Left forelimb (tissue), 1 donor: ENCODE results near the gene THAP9.
A peak's percentile ranks its signal among the peaks of the same experiment; 100 is the strongest.
"Not testable (repeated sequence)": the region's sequence is repeated elsewhere in the genome, so short reads cannot be mapped to it uniquely, and the experiment has no call there.

Experiments
- DNase-seq: peaks from one replicate; pipeline ENCODE4 v3.0.0-alpha.2; 2018; ENCODE audit warnings: low spot score

Gene THAP9

DNA sequence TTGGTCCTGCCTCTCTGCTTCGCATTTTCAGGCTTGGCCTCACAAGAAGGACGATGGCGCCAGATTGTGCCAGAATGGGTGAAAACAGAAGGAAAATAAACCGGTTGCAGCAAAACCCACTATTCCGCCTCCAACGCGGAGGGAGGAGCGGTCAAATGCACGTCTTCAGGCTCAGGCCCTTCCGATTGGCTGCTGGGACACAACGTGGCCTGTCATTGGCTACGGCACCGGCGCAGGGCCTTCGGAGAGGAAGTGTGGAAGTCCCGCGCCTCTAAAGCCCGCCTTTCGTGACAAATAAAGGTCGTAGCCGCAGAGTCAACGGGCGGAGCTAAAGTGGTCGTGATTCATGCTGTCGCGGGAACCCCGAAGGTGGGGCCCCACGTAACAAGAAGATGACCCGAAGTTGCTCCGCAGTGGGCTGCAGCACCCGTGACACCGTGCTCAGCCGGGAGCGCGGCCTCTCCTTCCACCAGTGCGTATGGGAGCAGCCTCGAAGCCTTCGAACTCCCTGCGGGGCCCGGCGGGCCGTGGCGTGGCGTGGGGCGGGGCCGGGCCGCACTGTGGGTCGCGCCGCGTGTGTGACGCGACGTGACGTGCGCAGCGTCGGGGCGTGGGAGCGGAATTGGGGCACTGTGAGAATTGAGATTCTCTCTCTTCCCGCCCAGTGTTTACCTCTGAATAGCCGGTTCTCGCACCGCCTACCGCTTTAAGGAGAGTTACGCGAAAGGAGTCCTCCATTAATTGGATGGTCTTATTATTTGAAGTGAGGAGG is at the start of gene THAP9:
Gene THAP9 (plus strand): TSS at position 325 of the 772 bp plus-strand sequence. CDS start 68 bp downstream, at position 393.
- peak; percentile 98 for DNase-seq

- no peak for DNase-seq
These were observed 49.2 kb upstream of the THAP9 start for GRCh38 chr4:82851318-82851717.

GRCh38 chr4:82851885-82852750 is 48.4 kb upstream of the THAP9 start:
- no peak for DNase-seq

DNA sequence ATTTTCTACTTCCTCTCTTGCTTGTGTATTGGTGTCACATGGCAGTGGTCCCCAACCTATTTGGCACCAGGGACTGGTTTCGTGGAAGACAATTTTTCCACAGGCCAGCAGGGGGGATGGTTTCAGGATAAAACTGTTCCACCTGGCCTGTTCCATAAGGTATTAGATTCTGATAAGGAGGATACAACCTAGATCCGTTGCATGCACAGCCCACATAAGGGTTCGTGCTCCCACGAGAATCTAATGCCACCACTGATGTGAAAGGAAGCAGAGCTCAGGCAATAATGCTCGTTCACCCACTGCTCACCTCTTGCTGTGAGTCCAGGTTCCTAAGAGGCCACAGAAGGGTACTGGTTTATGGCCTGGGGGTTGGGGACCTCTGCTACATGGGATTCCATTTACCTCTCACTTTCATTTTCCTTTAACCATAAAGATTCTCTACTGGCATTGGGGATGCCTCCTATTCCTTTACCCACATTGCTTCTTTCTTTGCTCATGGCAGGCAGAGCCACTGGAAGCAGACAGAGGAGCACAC is 47.7 kb upstream of the THAP9 start:
- no peak for DNase-seq

DNA sequence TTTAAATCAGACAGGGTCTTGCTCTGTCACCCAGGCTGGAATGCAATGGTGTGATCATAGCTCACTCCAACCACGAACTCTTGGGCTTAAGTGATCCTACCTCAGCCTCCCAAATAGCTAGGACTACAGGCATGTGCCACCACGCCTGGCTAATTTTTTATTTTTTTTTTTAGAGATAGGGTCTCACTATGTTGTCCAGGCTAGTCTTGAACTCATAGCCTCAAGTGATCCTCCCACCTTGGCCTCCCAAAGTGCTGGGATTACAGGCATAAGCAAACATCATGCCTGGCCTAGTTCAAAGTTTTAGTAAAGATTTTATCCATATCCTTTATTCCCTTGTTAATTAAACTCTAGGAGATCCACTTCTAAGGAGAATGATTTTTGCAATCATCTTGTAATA is 40.0 kb upstream of the THAP9 start:
- DNase-seq = not testable (repeated sequence)

DNA sequence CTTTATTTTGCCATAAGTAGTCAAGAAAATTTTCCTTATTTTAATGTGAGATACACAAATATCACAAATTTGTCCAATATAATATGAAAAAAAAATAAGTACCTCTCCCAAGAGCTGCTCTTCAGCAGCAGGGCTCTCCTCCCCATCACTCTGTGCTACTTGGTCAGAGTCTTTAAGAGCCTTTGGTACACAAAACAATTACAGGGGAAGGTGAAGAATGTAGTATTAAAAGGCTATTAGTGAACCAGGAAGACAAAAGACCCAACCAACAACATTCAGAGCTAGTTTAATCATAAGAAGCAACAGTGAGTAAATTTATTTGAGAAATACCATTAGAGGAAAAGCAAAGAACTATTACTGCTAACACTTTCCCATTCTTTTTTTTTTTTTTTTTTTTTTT is 39.0 kb upstream of the THAP9 start:
- DNase-seq = no peak

GRCh38 chr4:82864336-82864979 is 36.1 kb upstream of the THAP9 start:
- no peak for DNase-seq

DNA sequence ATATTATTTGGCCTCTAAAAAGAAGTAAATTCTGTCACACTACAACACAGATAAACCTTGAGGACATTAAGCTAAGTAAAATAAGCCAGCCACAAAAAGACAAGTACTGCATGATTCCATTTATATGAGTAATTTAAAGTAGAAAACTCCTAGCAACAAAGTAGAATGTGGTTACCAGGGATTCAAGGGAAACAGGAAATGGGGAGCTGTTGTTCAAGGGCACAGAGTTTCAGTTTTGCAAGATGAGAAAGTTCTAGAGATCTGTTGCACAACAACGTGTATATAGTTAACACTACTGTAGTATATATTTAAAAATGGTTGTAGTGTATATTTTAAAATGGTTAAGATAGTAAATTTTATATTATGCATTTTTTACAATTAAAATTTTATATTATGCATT is 34.9 kb upstream of the THAP9 start:
- DNase-seq = no peak

- DNase-seq = not testable (repeated sequence)
These were observed 34.5 kb upstream of the THAP9 start for GRCh38 chr4:82866033-82866432.

- no peak for DNase-seq
These were observed 33.7 kb upstream of the THAP9 start for GRCh38 chr4:82866706-82867385.

DNA sequence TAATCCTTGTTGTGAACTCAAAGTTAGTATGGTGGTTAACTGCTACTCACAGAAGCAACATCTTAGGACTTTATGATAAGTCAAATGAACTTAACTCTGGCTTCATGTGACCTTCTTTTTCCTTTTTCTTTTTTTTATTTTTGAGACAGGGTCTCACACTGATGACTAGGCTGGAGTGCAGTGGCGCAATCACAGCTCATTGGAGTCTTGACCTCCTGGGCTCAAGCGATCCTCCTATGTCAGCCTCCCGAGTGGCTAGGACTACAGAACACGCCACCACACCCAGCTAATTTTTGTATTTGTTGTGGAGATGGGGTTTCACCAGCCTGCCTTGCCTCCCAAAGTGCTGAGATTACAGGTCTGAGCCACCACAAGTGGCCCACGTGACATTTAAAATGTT is 32.0 kb upstream of the THAP9 start:
- no peak for DNase-seq

DNA sequence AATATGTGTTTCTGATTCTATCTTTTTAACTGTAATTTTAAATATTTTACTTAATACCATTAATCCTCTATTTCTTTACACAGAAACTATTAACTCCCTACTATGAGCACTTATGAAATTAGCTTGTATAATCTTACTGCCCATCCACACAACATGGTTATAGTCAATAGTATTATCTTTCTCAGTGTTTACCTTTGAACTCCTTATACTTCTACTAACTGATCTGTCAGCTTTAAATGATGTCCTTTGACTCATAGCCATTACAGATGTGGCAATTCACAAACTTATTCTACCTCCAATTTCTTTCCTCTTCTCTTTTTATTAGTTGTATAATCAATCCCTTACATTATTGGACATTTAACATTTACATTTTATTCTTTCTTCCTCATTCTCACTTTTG is 15.1 kb upstream of the THAP9 start:
- DNase-seq = no peak

GRCh38 chr4:82886147-82886942 is 14.2 kb upstream of the THAP9 start:
- DNase-seq = no peak

GRCh38 chr4:82889287-82889686 is 11.2 kb upstream of the THAP9 start:
- no peak for DNase-seq

GRCh38 chr4:82890528-82890900 is 10.0 kb upstream of the THAP9 start:
- no peak for DNase-seq

DNA sequence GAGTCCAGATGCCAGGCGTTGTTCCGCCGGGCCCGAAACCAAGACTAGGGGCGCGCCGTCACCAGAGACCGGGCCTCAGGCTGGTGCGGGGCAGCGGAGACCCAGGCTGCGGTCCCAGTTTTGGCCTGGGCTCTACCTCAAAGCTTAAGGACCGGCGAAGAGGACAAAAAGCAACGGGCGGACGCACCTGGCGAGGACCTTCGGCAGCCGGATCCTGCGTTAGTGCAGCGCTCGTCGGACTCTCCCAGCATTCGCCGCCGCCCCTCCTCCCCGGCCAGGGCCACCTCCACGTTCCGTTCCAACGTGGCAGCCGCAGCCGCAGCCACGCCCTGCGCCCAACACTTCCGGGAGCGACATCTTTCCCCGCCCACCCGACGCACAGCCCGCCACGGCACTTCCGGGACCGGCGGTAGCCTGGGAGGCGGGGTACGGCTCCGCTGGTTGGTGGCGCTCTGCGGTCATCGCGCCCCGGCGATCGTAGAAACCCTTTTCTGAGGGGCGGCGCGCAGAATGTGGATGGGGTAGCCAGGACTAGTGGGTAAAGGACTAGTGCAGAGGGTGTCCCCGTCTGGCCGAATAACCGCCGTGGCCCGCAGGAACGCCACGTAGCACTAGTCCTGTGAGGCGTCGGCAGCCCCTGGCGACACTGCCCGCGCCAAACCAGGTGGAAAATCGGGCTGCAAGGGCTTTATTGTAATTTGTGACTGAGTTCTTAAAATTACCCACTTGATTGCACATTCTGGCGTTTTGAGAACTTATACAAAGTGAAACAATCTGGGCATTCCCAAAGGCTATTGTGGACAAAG is 9.4 kb upstream of the THAP9 start, which contains the start of gene SEC31A:
Gene SEC31A (minus strand): TSS at position 253 of the 806 bp plus-strand sequence. CDS start 9,217 bp downstream, outside the sequence.
- DNase-seq = peak; percentile 98

- DNase-seq = no peak
These were observed 8.6 kb upstream of the THAP9 start for GRCh38 chr4:82891707-82892466.

DNA sequence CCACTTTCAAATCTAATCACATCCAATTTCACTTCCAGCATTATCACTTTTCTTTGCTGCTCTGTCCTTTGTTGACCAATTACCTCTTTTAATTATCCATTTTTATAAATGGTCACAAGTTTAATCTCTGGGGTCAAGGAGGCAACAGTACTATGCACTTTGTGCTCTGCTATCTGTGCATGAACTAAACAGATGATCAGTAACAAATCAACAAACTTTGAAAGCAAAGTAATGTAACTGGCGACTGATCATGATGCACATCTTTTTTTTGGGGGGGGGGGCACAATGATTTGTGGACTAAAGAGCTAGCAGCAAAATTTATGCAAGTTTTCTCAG is 8.1 kb upstream of the THAP9 start:
- no peak for DNase-seq

DNA sequence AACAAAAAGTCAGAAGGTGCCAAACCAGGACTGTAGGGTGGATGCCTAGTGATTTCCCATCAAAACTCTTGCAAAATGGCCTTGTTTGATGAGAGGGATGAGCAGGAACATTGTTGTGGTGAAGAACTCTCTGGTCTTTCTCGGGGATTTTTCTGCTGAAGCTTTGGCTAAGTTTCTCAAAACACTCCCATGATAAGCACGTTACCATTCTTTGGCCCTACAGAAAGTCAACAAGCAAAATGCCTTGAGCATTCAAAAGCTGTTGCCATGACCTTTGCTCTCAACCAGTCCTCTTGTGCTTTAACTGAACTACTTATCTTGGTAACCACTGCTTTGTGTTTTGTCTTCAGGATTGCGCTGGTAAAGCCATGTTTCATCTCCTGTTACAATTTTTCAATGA is 6.6 kb upstream of the THAP9 start:
- DNase-seq = no peak
